Gastrocnemius medialis (tissue), 4 donors: ENCODE data around the gene MMP17. TPM values are rescaled to one million over a fixed set of nuclear protein-coding genes. Genes with fewer than 3 reads are reported as not detected.
A peak's percentile ranks its signal among the peaks of the same experiment; 100 is the strongest.

Experiments
- ATAC-seq, 2 donors: fragments of 150-250 bp; one replicate each; pipeline ENCODE4 v1.9.1; 2016
- DNase-seq, 2 donors: peaks; one replicate each; pipeline ENCODE4 v3.0.0-alpha.2; 2019
- H3K27ac ChIP-seq, 4 donors: fragments of 200-600 bp; sonication (generic); 1 replicate in 1 of 4; 2 replicates in 3 of 4; pipeline ENCODE4 v1.5.1; 2016 to 2018; ENCODE audit warnings: mild to moderate bottlenecking in 2 of 4, moderate library complexity in 1 of 4
- H3K27me3 ChIP-seq, 3 donors: fragments of 200-600 bp; sonication (generic) in 2 of 3; 1 replicate in 1 of 3; 2 replicates in 2 of 3; pipeline versions ENCODE4 v1.5.1 to v1.6.0; 2016 to 2019; ENCODE audit warnings: mild to moderate bottlenecking in 1 of 3, moderate library complexity in 1 of 3
- H3K36me3 ChIP-seq, 2 donors: fragments of 200-600 bp; sonication (generic) in 1 of 2; one replicate each; pipeline ENCODE4 v1.5.1; 2017 to 2018
- H3K4me1 ChIP-seq, 2 donors: fragments of 200-600 bp; sonication (generic) in 1 of 2; one replicate each; pipeline ENCODE4 v1.5.1; 2016 to 2017; ENCODE audit warnings: mild to moderate bottlenecking in 2 of 2
- H3K4me3 ChIP-seq, 4 donors: fragments of 200-600 bp; sonication (generic) in 3 of 4; 1 replicate in 1 of 4; 2 replicates in 3 of 4; pipeline ENCODE4 v1.5.1; 2016 to 2019; ENCODE audit warnings: mild to moderate bottlenecking in 2 of 4
- H3K9me3 ChIP-seq, 3 donors: fragments of 200-600 bp; sonication (generic) in 2 of 3; 1 replicate in 1 of 3; 2 replicates in 2 of 3; pipeline ENCODE4 v1.5.1; 2016 to 2019
- CTCF ChIP-seq, 5 experiments: fragments of 450-650 bp in 3 of 5; fragments of 200-600 bp in 2 of 5; sonication (generic) in 2 of 5; IDR thresholded peaks in 4 of 5; conservative IDR thresholded peaks in 1 of 5; 1 replicate in 4 of 5; 2 replicates in 1 of 5; pipeline ENCODE4 v1.5.1; 2016 to 2019; ENCODE audit warnings: antibody characterized with exemption in 5 of 5, mild to moderate bottlenecking in 3 of 5, moderate library complexity in 3 of 5
- POLR2A ChIP-seq, 2 donors: fragments of 450-650 bp; IDR thresholded peaks; one replicate each; pipeline ENCODE4 v1.6.1; 2017; ENCODE audit warnings: antibody characterized with exemption in 2 of 2, mild to moderate bottlenecking in 2 of 2, moderate library complexity in 2 of 2
- in situ Hi-C, 4 donors: fragments of 200-750 bp; cut with MboI; loops; one replicate each; pipeline versions ENCODE4 v1.15.0 to v1.8.0; 2017; ENCODE audit warnings: low sequenced_read_pairs in 4 of 4
- intact Hi-C: fragments of 100-400 bp; cut with DNase I; formaldehyde crosslinking; loops from one replicate; pipeline ENCODE4 v1.15.1; 2023; ENCODE audit warnings: low total_unique reads
- total RNA-seq, 4 donors: library from RNA; depleted of rRNA; stranded (reverse); fragments of >200 nt; gene quantifications; one replicate each; pipeline versions ENCODE4 v1.1.0 to v1.2.3, GENCODE V29; 2016

The MMP17 gene
- total RNA-seq, 4 donors from 2014 or later, result 0.75 to 1.6 (median 1.4) TPM; not detected in 1

- in situ Hi-C loops (no loop called here), intact Hi-C loops (no loop called here)
- no peaks in the 10 kb centered on the region for H3K36me3 ChIP-seq
These were observed 30.0 kb downstream of the MMP17 start for GRCh38 chr12:131857908-131858850.

GRCh38 chr12:131860472-131861260 lies 32.5 kb downstream of the MMP17 start:
- peak in 1 of 2 donors; percentile 44 for DNase-seq
- no peak overlapping the region for H3K27ac ChIP-seq
- H3K4me1 ChIP-seq, result no peaks in the 10 kb centered on the region
- in situ Hi-C loops (no loop called here), intact Hi-C loops (no loop called here)
- ATAC-seq, result peak in 1 of 2 donors; percentile 33
- peak overlapping the region in 1 of 4 donors; percentile 11 for H3K4me3 ChIP-seq
- no peaks in the 10 kb centered on the region for H3K36me3 ChIP-seq
- peaks cover under 1 to 4% (median 2%) of the 10 kb centered on the region in 3 donors for H3K27me3 ChIP-seq
- TF ChIP-seq POLR2A (IDR thresholded peaks at IDR 0.05) (no peak), CTCF (IDR thresholded peaks at IDR 0.05 in 4 of 5, conservative IDR thresholded peaks at IDR 0.05 in 1 of 5) (no peak)
- no peaks in the 10 kb centered on the region for H3K9me3 ChIP-seq

More at GRCh38 chr12:131857908-131858850, 30.0 kb downstream of the MMP17 start:
- Histone ChIP-seq H3K4me1 (no peaks in the 10 kb centered on the region), H3K27me3 (peaks cover 4 to 14% (median 10%) of the 10 kb centered on the region in 3 donors), H3K4me3 (no peak overlapping the region), H3K27ac (no peak overlapping the region), H3K9me3 (no peaks in the 10 kb centered on the region)
- DNase-seq, result no peak
- no peak for ATAC-seq
- TF ChIP-seq CTCF (IDR thresholded peaks at IDR 0.05 in 4 of 5, conservative IDR thresholded peaks at IDR 0.05 in 1 of 5) (no peak), POLR2A (IDR thresholded peaks at IDR 0.05) (no peak)

- Histone ChIP-seq H3K36me3 (no peaks in the 10 kb centered on the region), H3K4me3 (no peak overlapping the region), H3K27ac (no peak overlapping the region), H3K9me3 (no peaks in the 10 kb centered on the region), H3K4me1 (no peaks in the 10 kb centered on the region), H3K27me3 (no peaks in the 10 kb centered on the region)
- intact Hi-C loops (no loop called here), in situ Hi-C loops (no loop called here)
- DNase-seq (no peak), ATAC-seq (no peak)
- no peak for TF ChIP-seq POLR2A (IDR thresholded peaks at IDR 0.05)
These were observed 33.3 kb downstream of the MMP17 start for GRCh38 chr12:131861261-131862083.

- intact Hi-C loops (no loop called here), in situ Hi-C loops (no loop called here)
- Histone ChIP-seq H3K27ac (no peak overlapping the region), H3K27me3 (no peaks in the 10 kb centered on the region), H3K4me1 (no peaks in the 10 kb centered on the region), H3K4me3 (no peak overlapping the region), H3K9me3 (no peaks in the 10 kb centered on the region), H3K36me3 (no peaks in the 10 kb centered on the region)
- ATAC-seq, result no peak
- DNase-seq, result no peak
- TF ChIP-seq CTCF (IDR thresholded peaks at IDR 0.05 in 4 of 5, conservative IDR thresholded peaks at IDR 0.05 in 1 of 5), result no peak
- no peak for TF ChIP-seq POLR2A (IDR thresholded peaks at IDR 0.05)
These were observed 33.9 kb downstream of the MMP17 start for GRCh38 chr12:131862084-131862441.
